ENCODE data around the gene KCNK3.

DNA sequence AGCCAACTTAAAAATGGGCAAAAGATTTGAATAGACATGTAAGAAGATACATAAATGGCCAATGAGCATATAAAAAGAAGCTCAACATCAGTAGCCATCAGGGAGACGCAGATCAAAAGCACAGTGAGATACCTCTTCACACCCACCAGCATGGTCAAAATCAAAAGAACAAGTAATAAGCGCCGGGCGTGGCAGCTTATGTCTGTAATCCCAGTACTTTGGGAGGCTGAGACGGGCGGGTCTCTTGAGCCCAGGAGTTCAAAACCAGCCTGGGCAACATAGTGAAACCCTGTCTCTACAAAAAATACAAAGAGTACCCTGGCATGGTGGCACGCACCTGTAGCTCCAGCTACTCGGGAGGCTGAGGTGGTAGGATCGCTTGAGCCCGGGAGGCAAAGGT is 46.8 kb upstream of the KCNK3 start:
- TF ChIP-seq, protein P1, sequence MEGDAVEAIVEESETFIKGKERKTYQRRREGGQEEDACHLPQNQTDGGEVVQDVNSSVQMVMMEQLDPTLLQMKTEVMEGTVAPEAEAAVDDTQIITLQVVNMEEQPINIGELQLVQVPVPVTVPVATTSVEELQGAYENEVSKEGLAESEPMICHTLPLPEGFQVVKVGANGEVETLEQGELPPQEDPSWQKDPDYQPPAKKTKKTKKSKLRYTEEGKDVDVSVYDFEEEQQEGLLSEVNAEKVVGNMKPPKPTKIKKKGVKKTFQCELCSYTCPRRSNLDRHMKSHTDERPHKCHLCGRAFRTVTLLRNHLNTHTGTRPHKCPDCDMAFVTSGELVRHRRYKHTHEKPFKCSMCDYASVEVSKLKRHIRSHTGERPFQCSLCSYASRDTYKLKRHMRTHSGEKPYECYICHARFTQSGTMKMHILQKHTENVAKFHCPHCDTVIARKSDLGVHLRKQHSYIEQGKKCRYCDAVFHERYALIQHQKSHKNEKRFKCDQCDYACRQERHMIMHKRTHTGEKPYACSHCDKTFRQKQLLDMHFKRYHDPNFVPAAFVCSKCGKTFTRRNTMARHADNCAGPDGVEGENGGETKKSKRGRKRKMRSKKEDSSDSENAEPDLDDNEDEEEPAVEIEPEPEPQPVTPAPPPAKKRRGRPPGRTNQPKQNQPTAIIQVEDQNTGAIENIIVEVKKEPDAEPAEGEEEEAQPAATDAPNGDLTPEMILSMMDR (IDR thresholded peaks at IDR 0.05): no peak
- no peak for TF ChIP-seq POLR2A (IDR thresholded peaks at IDR 0.05)

Data from body of pancreas (tissue), 4 donors.